Measurements from ENCODE around the gene CARD11. TPM values are rescaled to one million over a fixed set of nuclear protein-coding genes. Genes with fewer than 3 reads are reported as not detected.

CARD11 gene
- total RNA-seq, 1 donor from 2014 or later = 11.0 TPM

- no peak overlapping the region for H3K4me3 Mint-ChIP-seq (ENCODE audit: low read depth)
- no peak for TF ChIP-seq CTCF (IDR thresholded peaks at IDR 0.05; ENCODE audit: unreplicated experiment)
- H3K36me3 Mint-ChIP-seq (ENCODE audit: insufficient read depth) = no peaks in the 10 kb centered on the region
- H3K27ac Mint-ChIP-seq = no peak overlapping the region
- peaks cover 5% of the 10 kb centered on the region for H3K9me3 Mint-ChIP-seq (ENCODE audit: low read depth)
- DNase-seq (ENCODE audit: low spot score, unreplicated experiment) = no peak
- peaks cover 5% of the 10 kb centered on the region for H3K4me1 Mint-ChIP-seq (ENCODE audit: low read depth)
- no peaks in the 10 kb centered on the region for H3K27me3 Mint-ChIP-seq
Measured at GRCh38 chr7:3083350-3083749, 39.7 kb upstream of the CARD11 start.

- Mint-ChIP-seq H3K27me3 (no peaks in the 10 kb centered on the region), H3K4me1 (ENCODE audit: low read depth) (peaks cover 5% of the 10 kb centered on the region), H3K4me3 (ENCODE audit: low read depth) (no peak overlapping the region), H3K36me3 (ENCODE audit: insufficient read depth) (no peaks in the 10 kb centered on the region), H3K9me3 (ENCODE audit: low read depth) (peaks cover 5% of the 10 kb centered on the region), H3K27ac (no peak overlapping the region)
- no peak for DNase-seq (ENCODE audit: low spot score, unreplicated experiment)
- TF ChIP-seq CTCF (IDR thresholded peaks at IDR 0.05; ENCODE audit: unreplicated experiment) = no peak
Measured at GRCh38 chr7:3082831-3083230, 39.2 kb upstream of the CARD11 start.

- Mint-ChIP-seq H3K27ac (no peak overlapping the region), H3K27me3 (no peaks in the 10 kb centered on the region), H3K36me3 (ENCODE audit: insufficient read depth) (no peaks in the 10 kb centered on the region), H3K4me1 (ENCODE audit: low read depth) (peaks cover 3% of the 10 kb centered on the region), H3K9me3 (ENCODE audit: low read depth) (peaks cover 5% of the 10 kb centered on the region), H3K4me3 (ENCODE audit: low read depth) (no peak overlapping the region)
- TF ChIP-seq CTCF (IDR thresholded peaks at IDR 0.05; ENCODE audit: unreplicated experiment) = no peak
- DNase-seq (ENCODE audit: low spot score, unreplicated experiment) = no peak
Measured at GRCh38 chr7:3082386-3082785, 38.7 kb upstream of the CARD11 start.

- H3K36me3 Mint-ChIP-seq (ENCODE audit: insufficient read depth) = no peaks in the 10 kb centered on the region
- peaks cover 9% of the 10 kb centered on the region for H3K9me3 Mint-ChIP-seq (ENCODE audit: low read depth)
- no peak for TF ChIP-seq CTCF (IDR thresholded peaks at IDR 0.05; ENCODE audit: unreplicated experiment)
Measured at GRCh38 chr7:3080106-3080505, 36.4 kb upstream of the CARD11 start.

GRCh38 chr7:3078514-3078913, 34.8 kb upstream of the CARD11 start:
- Mint-ChIP-seq H3K4me3 (ENCODE audit: low read depth) (no peak overlapping the region), H3K27ac (no peak overlapping the region), H3K9me3 (ENCODE audit: low read depth) (peaks cover 3% of the 10 kb centered on the region), H3K4me1 (ENCODE audit: low read depth) (no peaks in the 10 kb centered on the region), H3K27me3 (no peaks in the 10 kb centered on the region), H3K36me3 (ENCODE audit: insufficient read depth) (no peaks in the 10 kb centered on the region)
- no peak for TF ChIP-seq CTCF (IDR thresholded peaks at IDR 0.05; ENCODE audit: unreplicated experiment)
- no peak for DNase-seq (ENCODE audit: low spot score, unreplicated experiment)

More at GRCh38 chr7:3080106-3080505, 36.4 kb upstream of the CARD11 start:
- DNase-seq (ENCODE audit: low spot score, unreplicated experiment) = no peak
- H3K27ac Mint-ChIP-seq = no peak overlapping the region
- no peak overlapping the region for H3K4me3 Mint-ChIP-seq (ENCODE audit: low read depth)
- H3K27me3 Mint-ChIP-seq = no peaks in the 10 kb centered on the region
- H3K4me1 Mint-ChIP-seq (ENCODE audit: low read depth) = no peaks in the 10 kb centered on the region

Data from progenitor cell of endocrine pancreas (in vitro differentiated cells).